Ovary (tissue), 9 donors: ENCODE results near the gene ETNK2. TPM values are rescaled to one million over a fixed set of nuclear protein-coding genes. Genes with fewer than 3 reads are reported as not detected.

Source experiments
- DNase-seq, 5 donors: peaks; one replicate each; pipeline ENCODE4 v3.0.0-alpha.2; 2019 to 2020
- H3K27ac ChIP-seq, 2 donors: fragments of 200-600 bp; one replicate each; pipeline versions ENCODE4 v1.5.1 to v1.8.0; 2019 to 2022
- H3K27me3 ChIP-seq: fragments of 200-600 bp; one replicate; pipeline ENCODE4 v1.8.0; 2022
- H3K36me3 ChIP-seq: fragments of 200-600 bp; sonication (generic); one replicate; pipeline ENCODE4 v1.5.1; 2019
- H3K4me1 ChIP-seq: one replicate; pipeline ENCODE4 v1.8.1; 2013; ENCODE audit warnings: mild to moderate bottlenecking, moderate library complexity; ENCODE audit not compliant: insufficient read depth
- H3K4me3 ChIP-seq: fragments of 200-600 bp; sonication (generic); one replicate; pipeline ENCODE4 v1.5.1; 2017
- H3K9me3 ChIP-seq, 2 donors: fragments of 200-600 bp in 1 of 2; sonication (generic) in 1 of 2; one replicate each; pipeline versions ENCODE4 v1.5.1 to v1.8.1; 2013 to 2019; ENCODE audit warnings: mild to moderate bottlenecking in 1 of 2, moderate library complexity in 1 of 2
- CTCF ChIP-seq, 3 donors: fragments of 450-650 bp in 2 of 3; fragments of 200-600 bp in 1 of 3; IDR thresholded peaks; one replicate each; pipeline versions ENCODE4 v1.5.1 to v1.8.0; 2016 to 2022; ENCODE audit warnings: antibody characterized with exemption in 3 of 3, mild to moderate bottlenecking in 1 of 3
- EP300 ChIP-seq: sonication (generic); formaldehyde crosslinking; IDR thresholded peaks from one replicate; pipeline ENCODE4 v1.6.1; 2017; ENCODE audit warnings: antibody characterized with exemption
- POLR2A ChIP-seq: fragments of 450-650 bp; IDR thresholded peaks from one replicate; pipeline ENCODE4 v1.6.1; 2017; ENCODE audit warnings: antibody characterized with exemption, mild to moderate bottlenecking, moderate library complexity
- WGBS, 3 donors: extraction: QIAGEN DNeasy Blood & Tissue Kit in 1 of 3; methylation state at CpG; one replicate each; pipeline versions ENCODE4 v1.1.5 to v1.1.7; 2013 to 2017; 5-methylcytosine and 5-hydroxymethylcytosine counted together
- intact Hi-C, 4 donors: fragments of 100-400 bp; cut with DNase I; formaldehyde crosslinking; loops; one replicate each; pipeline versions ENCODE4 v1.11.0 to v1.15.1; 2022 to 2023
- polyA plus RNA-seq, 2 donors: library from polyadenylated mRNA; stranded (reverse); fragments of 200-250 nt in 1 of 2; fragments of 350-450 nt in 1 of 2; fragmentation: Illumina TruSeq in 1 of 2; extraction: RNeasy Lipid Tissue Mini Kit (QIAGEN cat#74804) in 1 of 2; gene quantifications; one replicate each; pipeline ENCODE4 v1.2.3, GENCODE V29; 2013 to 2014
- total RNA-seq, 7 donors: library from RNA; depleted of rRNA in 2 of 7; stranded (reverse); fragments of >200 nt in 2 of 7; fragmentation: NEBNext Ultra II Directional in 3 of 7; extraction: Animal tissue kit (Norgen Biotek cat#: 25700) in 3 of 7; gene quantifications; one replicate each; pipeline versions ENCODE4 v1.1.0 to v1.2.4, GENCODE V29; 2016 to 2023
- donor health status: DM: no; HTN: no; CAD: no; lungs with moderate emphysema.
- donor health status: DM: no; HTN: no; CAD: no.
- donor health status: Bipolar disorder and iron deficiency.
- donor health status: DM: yes; HTN: yes; CAD: no.
- donor health status: DM: no; HTN: no; CAD: no.
- donor health status: DM: yes; HTN: yes; CAD: no.

ETNK2 gene
- total and polyA plus RNA-seq, 9 donors = 16.3 to 60.9 (median 40.3) TPM

GRCh38 chr1:204105131-204105515 lies 46.7 kb downstream of the ETNK2 start:
- Histone ChIP-seq H3K4me3 (no peak overlapping the region), H3K36me3 (no peaks in the 10 kb centered on the region), H3K9me3 (no peaks in the 10 kb centered on the region), H3K4me1 (peaks cover 9% of the 10 kb centered on the region), H3K27ac (no peak overlapping the region), H3K27me3 (no peaks in the 10 kb centered on the region)
- no peak for TF ChIP-seq EP300
- no peak for TF ChIP-seq CTCF (IDR thresholded peaks at IDR 0.05)
- TF ChIP-seq POLR2A = no peak
- no peak for DNase-seq
- 90 to 93% (median 93%) methylated on average over 6 of the region's 6 CpGs for WGBS, 3 donors
- intact Hi-C loops = no loop called here

- Histone ChIP-seq H3K27me3 (no peaks in the 10 kb centered on the region), H3K4me3 (no peak overlapping the region), H3K36me3 (no peaks in the 10 kb centered on the region), H3K27ac (no peak overlapping the region), H3K4me1 (peaks cover 9% of the 10 kb centered on the region), H3K9me3 (no peaks in the 10 kb centered on the region)
- 72 to 81% (median 74%) methylated on average over 14 of the region's 14 CpGs for WGBS, 3 donors
- intact Hi-C loops = no loop called here
- no peak for TF ChIP-seq EP300
- no peak for TF ChIP-seq POLR2A
- no peak for TF ChIP-seq CTCF (IDR thresholded peaks at IDR 0.05)
- no peak for DNase-seq
Measured at GRCh38 chr1:204104331-204105130, 47.3 kb downstream of the ETNK2 start.

GRCh38 chr1:204103431-204103741 lies 48.5 kb downstream of the ETNK2 start:
- H3K36me3 ChIP-seq = no peaks in the 10 kb centered on the region
- no peak overlapping the region for H3K27ac ChIP-seq
- H3K4me1 ChIP-seq = peaks cover 7% of the 10 kb centered on the region
- DNase-seq = no peak
- WGBS, 3 donors = 41 to 54% (median 45%) methylated on average over 2 of the region's 2 CpGs
- TF ChIP-seq CTCF (IDR thresholded peaks at IDR 0.05) (no peak), POLR2A (no peak), EP300 (no peak)
- intact Hi-C loops = no loop called here
- H3K9me3 ChIP-seq = no peaks in the 10 kb centered on the region
- H3K4me3 ChIP-seq = no peak overlapping the region
- no peaks in the 10 kb centered on the region for H3K27me3 ChIP-seq

- no peaks in the 10 kb centered on the region for H3K27me3 ChIP-seq
- H3K4me3 ChIP-seq = no peak overlapping the region
- TF ChIP-seq POLR2A (no peak), CTCF (IDR thresholded peaks at IDR 0.05) (no peak), EP300 (no peak)
- H3K27ac ChIP-seq = no peak overlapping the region
- H3K4me1 ChIP-seq = peaks cover 5% of the 10 kb centered on the region
- intact Hi-C loops = no loop called here
- no peaks in the 10 kb centered on the region for H3K36me3 ChIP-seq
- no peaks in the 10 kb centered on the region for H3K9me3 ChIP-seq
- WGBS, 3 donors = 26 to 36% (median 35%) methylated on average over 3 of the region's 3 CpGs
- DNase-seq = no peak
Measured at GRCh38 chr1:204102739-204103430, 49.0 kb downstream of the ETNK2 start.
